Tibial nerve (tissue), 4 donors: Measurements from ENCODE around the gene CDH4.

Source experiments
- EP300 ChIP-seq, 2 donors: sonication (generic); formaldehyde crosslinking; IDR thresholded peaks; one replicate each; pipeline ENCODE4 v1.6.1; 2017; ENCODE audit warnings: antibody characterized with exemption in 2 of 2, mild to moderate bottlenecking in 1 of 2
- POLR2A ChIP-seq, 2 donors: fragments of 450-650 bp; IDR thresholded peaks; one replicate each; pipeline ENCODE4 v1.6.1; 2017; ENCODE audit warnings: antibody characterized with exemption in 2 of 2, mild to moderate bottlenecking in 2 of 2, moderate library complexity in 2 of 2
- TF ChIP-seq, protein P1 (sequence below), 5 experiments: fragments of 200-600 bp in 3 of 5; fragments of 450-650 bp in 2 of 5; sonication (generic) in 3 of 5; IDR thresholded peaks; one replicate each; pipeline ENCODE4 v1.5.1; 2016 to 2019; ENCODE audit warnings: antibody characterized with exemption in 5 of 5, mild to moderate bottlenecking in 3 of 5, moderate library complexity in 2 of 5

- TF ChIP-seq POLR2A (IDR thresholded peaks at IDR 0.05) = no peak
- TF ChIP-seq, protein P1, sequence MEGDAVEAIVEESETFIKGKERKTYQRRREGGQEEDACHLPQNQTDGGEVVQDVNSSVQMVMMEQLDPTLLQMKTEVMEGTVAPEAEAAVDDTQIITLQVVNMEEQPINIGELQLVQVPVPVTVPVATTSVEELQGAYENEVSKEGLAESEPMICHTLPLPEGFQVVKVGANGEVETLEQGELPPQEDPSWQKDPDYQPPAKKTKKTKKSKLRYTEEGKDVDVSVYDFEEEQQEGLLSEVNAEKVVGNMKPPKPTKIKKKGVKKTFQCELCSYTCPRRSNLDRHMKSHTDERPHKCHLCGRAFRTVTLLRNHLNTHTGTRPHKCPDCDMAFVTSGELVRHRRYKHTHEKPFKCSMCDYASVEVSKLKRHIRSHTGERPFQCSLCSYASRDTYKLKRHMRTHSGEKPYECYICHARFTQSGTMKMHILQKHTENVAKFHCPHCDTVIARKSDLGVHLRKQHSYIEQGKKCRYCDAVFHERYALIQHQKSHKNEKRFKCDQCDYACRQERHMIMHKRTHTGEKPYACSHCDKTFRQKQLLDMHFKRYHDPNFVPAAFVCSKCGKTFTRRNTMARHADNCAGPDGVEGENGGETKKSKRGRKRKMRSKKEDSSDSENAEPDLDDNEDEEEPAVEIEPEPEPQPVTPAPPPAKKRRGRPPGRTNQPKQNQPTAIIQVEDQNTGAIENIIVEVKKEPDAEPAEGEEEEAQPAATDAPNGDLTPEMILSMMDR (IDR thresholded peaks at IDR 0.05) = no peak
- TF ChIP-seq EP300 (IDR thresholded peaks at IDR 0.05) = no peak
These were observed 416.9 kb downstream of the CDH4 start for GRCh38 chr20:61668771-61669503.
